Loucy (cell line): Measurements from ENCODE around the gene CHST9.

Source experiments
- H2AFZ ChIP-seq: fragments of 200-600 bp; sonication (generic); 2 replicates; pipeline ENCODE4 v1.6.0; 2016; ENCODE audit warnings: antibody characterized with exemption, mild to moderate bottlenecking, low read length, moderate library complexity
- H3F3A ChIP-seq: fragments of 200-600 bp; 2 replicates; pipeline ENCODE4 v1.6.0; 2016; ENCODE audit warnings: antibody characterized with exemption, low read depth, mild to moderate bottlenecking
- H3K27me3 ChIP-seq: fragments of 200-600 bp; sonication (generic); 2 replicates; pipeline ENCODE4 v1.6.1; 2014; ENCODE audit warnings: low read length, mild to moderate bottlenecking; ENCODE audit not compliant: insufficient read depth, poor library complexity, severe bottlenecking
- H3K36me3 ChIP-seq: fragments of 200-600 bp; sonication (generic); 2 replicates; pipeline ENCODE4 v1.6.1; 2016; ENCODE audit warnings: low read length; ENCODE audit not compliant: insufficient read depth
- H3K4me1 ChIP-seq: fragments of 200-600 bp; sonication (generic); 2 replicates; pipeline ENCODE4 v1.5.1; 2014; ENCODE audit warnings: low read length, mild to moderate bottlenecking; ENCODE audit not compliant: insufficient read depth, poor library complexity, severe bottlenecking
- H3K4me2 ChIP-seq: fragments of 200-600 bp; sonication (generic); 2 replicates; pipeline ENCODE4 v1.6.0; 2014; ENCODE audit warnings: antibody characterized with exemption, low read length, low read depth, mild to moderate bottlenecking; ENCODE audit not compliant: poor library complexity, severe bottlenecking
- H3K4me3 ChIP-seq: fragments of 200-600 bp; sonication (generic); 2 replicates; pipeline ENCODE4 v1.5.1; 2014; ENCODE audit warnings: low read length, mild to moderate bottlenecking, mixed read lengths; ENCODE audit not compliant: poor library complexity, severe bottlenecking
- H3K79me2 ChIP-seq: fragments of 200-600 bp; sonication (generic); 2 replicates; pipeline ENCODE4 v1.6.1; 2014; ENCODE audit warnings: low read length; ENCODE audit not compliant: insufficient read depth
- H3K9ac ChIP-seq: fragments of 200-600 bp; sonication (generic); 2 replicates; pipeline ENCODE4 v1.6.0; 2014; ENCODE audit warnings: mild to moderate bottlenecking, low read depth, low read length, moderate library complexity; ENCODE audit not compliant: poor library complexity, severe bottlenecking
- H3K9me2 ChIP-seq: fragments of 200-600 bp; sonication (generic); replicated peaks from 2 replicates; pipeline ENCODE4 v1.6.1; 2016; ENCODE audit warnings: low read depth, low read length, mixed read lengths
- H3K9me3 ChIP-seq: fragments of 200-600 bp; sonication (generic); 2 replicates; pipeline ENCODE4 v1.6.1; 2014; ENCODE audit warnings: mild to moderate bottlenecking, antibody characterized with exemption, low read length, low read depth; ENCODE audit not compliant: insufficient read depth
- H4K20me1 ChIP-seq: fragments of 200-600 bp; sonication (generic); 2 replicates; pipeline ENCODE4 v1.6.0; 2014; ENCODE audit warnings: antibody characterized with exemption, low read length, mild to moderate bottlenecking; ENCODE audit not compliant: insufficient read depth, poor library complexity, severe bottlenecking
- EZH2phosphoT487 ChIP-seq: fragments of 200-600 bp; IDR thresholded peaks from 2 replicates; pipeline ENCODE4 v1.6.1; 2018; ENCODE audit warnings: antibody characterized with exemption, mild to moderate bottlenecking, moderate library complexity, borderline replicate concordance
- TF ChIP-seq, protein P1 (sequence below): fragments of 200-600 bp; sonication (generic); conservative IDR thresholded peaks from 2 replicates; pipeline ENCODE4 v1.5.1; 2014; ENCODE audit warnings: mild to moderate bottlenecking, antibody characterized with exemption, low read length

The CHST9 gene

DNA sequence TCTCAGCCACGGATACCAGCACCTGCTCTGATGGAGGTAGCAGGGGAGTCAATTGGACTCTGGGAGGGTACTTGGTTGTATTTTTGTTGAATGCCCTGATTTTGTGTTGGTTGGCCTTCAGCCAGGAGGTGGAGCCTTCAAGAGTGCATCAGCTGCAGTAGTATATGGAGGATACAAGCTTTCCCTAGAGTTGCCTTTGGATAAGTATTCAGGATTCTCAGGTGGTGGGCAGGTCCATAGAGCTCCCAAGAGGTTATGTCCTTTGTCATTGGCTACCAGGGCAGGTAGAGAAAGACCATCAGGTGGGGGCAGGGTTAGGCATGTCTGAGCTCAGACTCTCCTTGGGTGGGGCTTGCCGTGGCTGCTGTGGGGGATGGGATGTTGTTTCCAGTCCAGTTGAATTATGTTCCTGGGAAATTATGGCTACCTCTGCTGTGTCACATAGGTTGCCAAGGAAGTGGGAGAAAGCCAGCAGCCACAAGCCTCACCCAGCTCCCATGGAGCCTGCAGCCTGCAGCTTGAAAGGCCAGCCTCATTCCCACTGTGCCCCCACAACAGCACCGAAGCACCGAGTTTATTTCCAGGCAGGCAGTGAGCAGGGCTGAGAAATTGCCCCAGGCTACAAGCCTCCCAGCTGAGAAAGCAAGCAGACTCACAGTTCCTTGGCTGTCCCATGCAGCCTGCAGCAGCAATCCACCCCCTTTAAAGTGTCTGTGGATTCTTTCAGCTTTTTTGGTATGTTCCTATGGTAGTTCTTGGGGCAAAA is 38.6 kb upstream of the CHST9 start:
- Histone ChIP-seq H3F3A (no peaks in the 10 kb centered on the region), H3K79me2 (no peaks in the 10 kb centered on the region), H3K9me3 (no peaks in the 10 kb centered on the region), H3K9ac (no peak overlapping the region), H3K4me1 (no peaks in the 10 kb centered on the region), H3K36me3 (no peaks in the 10 kb centered on the region), H3K27me3 (no peaks in the 10 kb centered on the region), H3K4me2 (no peak overlapping the region), H4K20me1 (no peaks in the 10 kb centered on the region), H3K4me3 (no peak overlapping the region), H3K9me2 (no peaks in the 10 kb centered on the region), H2AFZ (no peak overlapping the region)
- TF ChIP-seq, protein P1, sequence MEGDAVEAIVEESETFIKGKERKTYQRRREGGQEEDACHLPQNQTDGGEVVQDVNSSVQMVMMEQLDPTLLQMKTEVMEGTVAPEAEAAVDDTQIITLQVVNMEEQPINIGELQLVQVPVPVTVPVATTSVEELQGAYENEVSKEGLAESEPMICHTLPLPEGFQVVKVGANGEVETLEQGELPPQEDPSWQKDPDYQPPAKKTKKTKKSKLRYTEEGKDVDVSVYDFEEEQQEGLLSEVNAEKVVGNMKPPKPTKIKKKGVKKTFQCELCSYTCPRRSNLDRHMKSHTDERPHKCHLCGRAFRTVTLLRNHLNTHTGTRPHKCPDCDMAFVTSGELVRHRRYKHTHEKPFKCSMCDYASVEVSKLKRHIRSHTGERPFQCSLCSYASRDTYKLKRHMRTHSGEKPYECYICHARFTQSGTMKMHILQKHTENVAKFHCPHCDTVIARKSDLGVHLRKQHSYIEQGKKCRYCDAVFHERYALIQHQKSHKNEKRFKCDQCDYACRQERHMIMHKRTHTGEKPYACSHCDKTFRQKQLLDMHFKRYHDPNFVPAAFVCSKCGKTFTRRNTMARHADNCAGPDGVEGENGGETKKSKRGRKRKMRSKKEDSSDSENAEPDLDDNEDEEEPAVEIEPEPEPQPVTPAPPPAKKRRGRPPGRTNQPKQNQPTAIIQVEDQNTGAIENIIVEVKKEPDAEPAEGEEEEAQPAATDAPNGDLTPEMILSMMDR: no peak
- no peak for TF ChIP-seq EZH2phosphoT487

DNA sequence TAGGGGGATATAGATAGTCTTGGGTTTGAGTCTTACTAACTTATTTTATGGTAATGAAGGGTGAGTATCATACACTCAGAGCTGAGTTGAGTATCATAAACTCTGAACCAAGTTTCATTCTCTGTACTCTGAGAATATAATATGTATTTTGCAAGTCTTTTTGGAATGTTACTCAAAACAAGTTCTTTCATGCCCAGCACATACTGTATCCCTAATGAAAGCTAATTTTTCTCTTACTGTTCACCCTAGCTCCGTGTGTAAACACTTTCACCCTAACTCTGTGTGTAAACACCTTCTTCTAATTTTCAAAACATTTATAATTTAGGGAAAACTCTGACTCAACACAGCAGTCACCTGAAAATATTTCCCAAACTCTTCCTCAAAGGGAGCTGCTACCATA is 29.7 kb upstream of the CHST9 start:
- TF ChIP-seq, protein P1: no peak
- TF ChIP-seq EZH2phosphoT487: no peak
- H4K20me1 ChIP-seq: no peaks in the 10 kb centered on the region

DNA sequence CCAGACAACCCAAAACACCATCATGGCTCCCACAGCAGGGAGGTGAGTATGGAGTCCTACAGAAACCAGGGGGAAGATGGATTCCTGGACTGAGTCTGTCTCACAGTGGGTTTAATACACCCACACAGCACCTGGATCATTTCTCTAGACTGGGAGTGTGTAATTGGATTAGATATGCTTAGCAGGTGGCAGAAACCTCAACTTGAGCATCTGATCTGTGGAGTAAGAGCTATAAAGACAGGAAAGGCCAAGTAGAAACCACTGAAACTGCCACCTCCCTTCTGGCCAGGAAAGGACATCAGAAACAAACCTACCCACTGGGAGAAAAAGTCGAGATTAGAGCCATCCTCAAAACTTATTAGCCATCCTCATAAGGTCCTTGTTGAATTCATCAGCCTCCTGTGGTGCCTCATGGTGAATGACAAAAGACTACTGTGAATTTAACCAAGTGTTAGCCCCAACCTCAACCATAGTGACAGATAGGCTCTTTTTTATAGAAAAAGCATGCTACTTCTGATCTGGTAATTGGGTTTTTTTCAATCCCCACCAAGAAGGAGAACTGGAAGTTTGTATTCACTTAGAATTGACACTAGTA is 28.1 kb upstream of the CHST9 start:
- H3K4me1 ChIP-seq: no peaks in the 10 kb centered on the region
- H3K9me2 ChIP-seq: no peaks in the 10 kb centered on the region
- H3K4me3 ChIP-seq: no peak overlapping the region
- H3K4me2 ChIP-seq: no peak overlapping the region
- H3K9ac ChIP-seq: no peak overlapping the region
- no peak overlapping the region for H2AFZ ChIP-seq
- H3K36me3 ChIP-seq: no peaks in the 10 kb centered on the region
- H3F3A ChIP-seq: no peaks in the 10 kb centered on the region
- H3K9me3 ChIP-seq: no peaks in the 10 kb centered on the region
- H3K79me2 ChIP-seq: no peaks in the 10 kb centered on the region
- TF ChIP-seq EZH2phosphoT487: no peak
- TF ChIP-seq, protein P1: no peak
- no peaks in the 10 kb centered on the region for H3K27me3 ChIP-seq
- H4K20me1 ChIP-seq: no peaks in the 10 kb centered on the region

More for the DNA sequence above, 29.7 kb upstream of the CHST9 start:
- Histone ChIP-seq H3K79me2 (no peaks in the 10 kb centered on the region), H3K9me3 (no peaks in the 10 kb centered on the region), H2AFZ (no peak overlapping the region), H3K4me3 (no peak overlapping the region), H3K4me2 (no peak overlapping the region), H3K9me2 (no peaks in the 10 kb centered on the region), H3F3A (no peaks in the 10 kb centered on the region), H3K27me3 (no peaks in the 10 kb centered on the region), H3K36me3 (no peaks in the 10 kb centered on the region), H3K4me1 (no peaks in the 10 kb centered on the region), H3K9ac (no peak overlapping the region)
